Stimulated activated CD4-positive, alpha-beta T cell treated with anti-CD3 and anti-CD28 coated beads, Interleukin-15, amount 100 ng/mL, for 24 hours (primary cell): ENCODE data around the gene ATP6V1G3.
"Not testable (repeated sequence)": the region's sequence is repeated elsewhere in the genome, so short reads cannot be mapped to it uniquely, and the experiment has no call there.

Experiments
- DNase-seq: peaks from one replicate; pipeline ENCODE4 v3.0.0-alpha.2; 2020

The ATP6V1G3 gene

DNA sequence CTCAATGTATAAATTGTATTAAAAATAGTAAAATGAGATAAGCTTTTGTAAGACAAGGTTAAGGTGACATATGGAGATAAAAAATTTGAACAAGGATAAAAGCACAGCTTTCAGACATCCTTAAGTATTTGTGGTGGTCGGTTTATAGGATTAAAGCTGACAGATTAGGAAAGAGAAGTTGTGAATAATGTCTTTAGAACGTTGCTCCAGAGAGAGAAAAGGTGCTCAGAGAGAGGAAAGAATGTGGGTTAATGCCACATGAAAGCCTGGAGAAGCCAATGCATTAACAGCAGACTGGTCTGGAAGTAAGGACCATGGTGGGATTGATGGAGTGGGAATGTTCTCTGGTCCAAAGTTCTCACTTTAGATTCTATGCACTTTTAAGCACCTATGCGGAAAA, 44.8 kb downstream of the ATP6V1G3 start:
- no peak for DNase-seq

- no peak for DNase-seq
Measured at GRCh38 chr1:198494658-198495103, 45.8 kb downstream of the ATP6V1G3 start.

- no peak for DNase-seq
Measured at GRCh38 chr1:198494139-198494538, 46.3 kb downstream of the ATP6V1G3 start.

- DNase-seq: no peak
Measured at GRCh38 chr1:198493329-198493728, 47.2 kb downstream of the ATP6V1G3 start.

- DNase-seq: no peak
Measured at GRCh38 chr1:198492872-198493271, 47.6 kb downstream of the ATP6V1G3 start.

DNA sequence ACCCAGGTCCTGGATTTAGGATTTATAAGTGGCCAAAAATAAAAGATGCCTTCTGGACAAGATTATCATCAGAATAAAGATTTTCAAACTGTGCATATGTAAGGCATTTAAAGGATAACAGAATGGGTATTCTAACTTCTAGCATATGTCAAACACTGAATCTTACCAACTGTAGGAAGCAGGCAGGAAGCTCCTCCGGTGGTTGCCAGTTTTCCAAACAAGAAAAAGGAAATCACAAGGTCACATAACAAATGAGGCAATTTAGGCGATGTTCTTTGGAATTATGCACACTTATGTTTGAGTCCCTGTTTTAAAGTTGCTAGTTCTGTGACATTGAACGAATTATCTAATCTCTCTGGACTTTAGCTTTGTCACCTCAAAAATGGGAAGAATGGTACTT, 48.9 kb downstream of the ATP6V1G3 start:
- no peak for DNase-seq

DNA sequence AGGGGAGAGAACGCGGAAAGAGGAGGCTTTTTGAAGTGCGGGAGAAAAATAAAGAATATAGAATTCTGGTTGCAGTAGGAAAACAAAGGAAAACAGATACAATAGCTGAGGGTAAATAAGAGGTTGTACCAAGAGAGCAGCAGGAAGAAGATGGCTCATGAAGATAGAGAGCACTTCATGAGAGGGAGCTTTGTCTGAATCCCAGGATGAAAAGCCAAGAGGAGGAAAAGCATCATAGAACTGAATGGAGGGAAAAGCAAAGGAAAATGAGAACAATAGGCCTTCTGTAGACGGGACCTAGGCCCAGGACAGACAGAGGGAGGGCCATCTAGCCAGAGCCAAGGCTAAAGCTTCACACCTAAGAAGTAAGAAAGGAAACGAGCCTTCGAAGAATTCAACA, 49.5 kb downstream of the ATP6V1G3 start:
- DNase-seq: no peak

- DNase-seq: no peak
Measured at GRCh38 chr1:198490224-198490623, 50.3 kb downstream of the ATP6V1G3 start.

DNA sequence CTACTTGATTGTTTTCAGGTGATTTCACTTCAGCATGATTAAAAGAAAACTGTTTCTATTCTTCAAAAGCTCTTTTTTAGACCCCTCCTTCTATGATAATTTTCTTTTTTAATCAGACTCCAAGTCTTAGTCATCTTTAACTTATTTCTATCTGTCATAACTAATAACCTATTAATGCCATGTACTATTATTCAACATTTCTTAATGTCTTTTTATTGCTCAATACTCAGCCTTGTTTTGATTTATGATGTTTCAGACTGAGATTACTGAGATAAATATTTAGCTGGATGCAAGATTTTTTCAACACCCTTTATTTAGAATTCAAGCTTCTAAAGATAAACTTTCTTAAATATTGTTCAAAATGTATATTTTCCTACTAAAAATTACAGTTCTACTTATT, 53.6 kb downstream of the ATP6V1G3 start:
- DNase-seq: no peak

GRCh38 chr1:198483645-198484044, 56.8 kb downstream of the ATP6V1G3 start:
- no peak for DNase-seq

- DNase-seq: no peak
Measured at GRCh38 chr1:198483006-198483405, 57.5 kb downstream of the ATP6V1G3 start.

DNA sequence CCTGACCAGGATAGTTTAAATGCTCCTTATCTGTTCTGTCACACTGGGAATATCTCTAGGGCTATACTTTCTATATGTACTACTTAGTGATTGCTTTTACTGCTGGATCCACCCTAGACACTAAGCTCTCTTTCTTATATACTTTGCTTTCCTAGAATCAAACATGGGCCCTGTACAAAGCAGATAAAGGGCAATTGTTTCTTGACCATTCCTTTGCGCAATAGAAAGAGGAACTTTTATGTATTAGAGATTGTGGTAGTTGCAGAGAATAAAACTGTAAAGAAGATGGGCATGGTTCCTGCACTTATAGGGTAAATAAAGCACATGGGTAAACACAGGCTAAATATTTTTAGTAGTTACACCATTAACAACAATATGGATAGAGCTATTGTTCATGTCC, 58.8 kb downstream of the ATP6V1G3 start:
- no peak for DNase-seq

GRCh38 chr1:198480876-198481275, 59.6 kb downstream of the ATP6V1G3 start:
- no peak for DNase-seq

DNA sequence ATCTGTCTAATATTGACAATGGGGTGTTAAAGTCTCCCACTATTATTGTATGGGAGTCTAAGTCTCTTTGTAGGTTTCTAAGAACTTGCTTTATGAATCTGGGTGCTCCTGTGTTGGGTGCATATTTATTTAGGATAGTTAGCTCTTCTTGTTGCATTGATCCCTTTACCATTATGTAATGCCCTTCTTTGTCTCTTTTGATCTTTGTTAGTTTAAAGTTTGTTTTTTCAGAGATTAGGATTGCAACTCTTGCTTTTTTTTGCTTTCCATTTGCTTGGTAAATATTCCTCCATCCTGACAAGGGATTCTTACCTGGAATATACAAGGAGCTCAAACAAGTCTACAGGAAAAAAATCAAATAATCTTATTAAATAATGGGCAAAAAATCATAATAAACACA, 63.1 kb downstream of the ATP6V1G3 start:
- DNase-seq: not testable (repeated sequence)
